ENCODE measurements around the gene CDC73. TPM values are rescaled to one million over a fixed set of nuclear protein-coding genes. Genes with fewer than 3 reads are reported as not detected.
A peak's percentile ranks its signal among the peaks of the same experiment; 100 is the strongest.

CDC73 gene
- polyA plus RNA-seq, 1 donor (not counting 4 experiments of a cell fraction or from before 2014, with no cell fraction given) = 45.3 TPM

DNA sequence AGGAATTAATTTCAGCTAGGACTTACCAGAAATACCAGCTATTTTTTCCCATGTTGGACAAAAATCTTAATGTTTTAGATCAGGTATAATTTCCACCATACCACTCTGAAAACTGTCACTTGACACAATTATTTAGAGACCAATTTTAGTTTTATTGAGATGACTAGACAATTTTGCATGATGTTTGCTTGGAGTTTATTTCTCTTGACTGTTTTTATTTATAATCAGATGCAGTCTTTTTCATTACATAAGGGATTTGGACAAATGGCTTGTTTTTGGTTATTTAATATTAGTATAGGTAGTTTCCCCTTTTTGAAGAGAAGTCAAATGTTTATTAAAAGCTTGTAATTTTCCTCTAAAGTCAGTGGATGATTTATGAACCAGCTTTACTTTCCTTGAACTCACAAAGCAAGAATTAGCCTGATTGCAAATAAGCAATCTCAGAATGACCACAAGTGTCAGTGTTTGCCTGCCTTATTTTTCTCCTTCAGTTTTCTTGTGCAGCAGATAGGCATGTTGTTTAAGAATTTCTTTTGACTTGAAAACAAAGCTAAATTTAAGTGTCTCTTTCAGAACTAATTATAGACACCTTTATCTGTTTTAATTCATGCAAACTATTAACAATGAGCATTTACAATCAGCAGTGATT is 68.4 kb downstream of the CDC73 start:
- no peak overlapping the region for H3K4me2 ChIP-seq (ENCODE audit: control insufficient read depth, extremely low read depth, insufficient read depth, low read depth, low read length)
- H3K9me3 ChIP-seq (ENCODE audit: control insufficient read depth, low read depth, low read length) = no peaks in the 10 kb centered on the region
- no peaks in the 10 kb centered on the region for H3K9me1 ChIP-seq (ENCODE audit: control insufficient read depth, extremely low read depth, insufficient read depth, low read length)
- H3K27ac ChIP-seq (ENCODE audit: control insufficient read depth, insufficient read depth, low read length) = no peak overlapping the region
- TF ChIP-seq, protein P1, sequence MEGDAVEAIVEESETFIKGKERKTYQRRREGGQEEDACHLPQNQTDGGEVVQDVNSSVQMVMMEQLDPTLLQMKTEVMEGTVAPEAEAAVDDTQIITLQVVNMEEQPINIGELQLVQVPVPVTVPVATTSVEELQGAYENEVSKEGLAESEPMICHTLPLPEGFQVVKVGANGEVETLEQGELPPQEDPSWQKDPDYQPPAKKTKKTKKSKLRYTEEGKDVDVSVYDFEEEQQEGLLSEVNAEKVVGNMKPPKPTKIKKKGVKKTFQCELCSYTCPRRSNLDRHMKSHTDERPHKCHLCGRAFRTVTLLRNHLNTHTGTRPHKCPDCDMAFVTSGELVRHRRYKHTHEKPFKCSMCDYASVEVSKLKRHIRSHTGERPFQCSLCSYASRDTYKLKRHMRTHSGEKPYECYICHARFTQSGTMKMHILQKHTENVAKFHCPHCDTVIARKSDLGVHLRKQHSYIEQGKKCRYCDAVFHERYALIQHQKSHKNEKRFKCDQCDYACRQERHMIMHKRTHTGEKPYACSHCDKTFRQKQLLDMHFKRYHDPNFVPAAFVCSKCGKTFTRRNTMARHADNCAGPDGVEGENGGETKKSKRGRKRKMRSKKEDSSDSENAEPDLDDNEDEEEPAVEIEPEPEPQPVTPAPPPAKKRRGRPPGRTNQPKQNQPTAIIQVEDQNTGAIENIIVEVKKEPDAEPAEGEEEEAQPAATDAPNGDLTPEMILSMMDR (optimal IDR thresholded peaks at IDR 0.05 in 1 of 3, IDR thresholded peaks at IDR 0.05 in 1 of 3, conservative IDR thresholded peaks at IDR 0.05 in 1 of 3; ENCODE audit: extremely low read depth in 1 of 3, insufficient read depth in 2 of 3, low read length in 3 of 3) = peak in 1 of 3 experiments; percentile 31
- TF ChIP-seq EZH2 (IDR thresholded peaks at IDR 0.05; ENCODE audit: low read length) = no peak
- FAIRE-seq (peak; percentile 55), DNase-seq (ENCODE audit: low read depth, low spot score) (no peak)
- no peak overlapping the region for H3K9ac ChIP-seq (ENCODE audit: control insufficient read depth, extremely low read depth, insufficient read depth, low read length)
- peaks cover 14% of the 10 kb centered on the region for H3K4me1 ChIP-seq (ENCODE audit: control insufficient read depth, extremely low read depth, insufficient read depth, low read length)
- no peaks in the 10 kb centered on the region for H3K36me3 ChIP-seq (ENCODE audit: control insufficient read depth in 2 of 2, extremely low read depth in 1 of 2, insufficient read depth in 2 of 2, low read length in 2 of 2)
- no peaks in the 10 kb centered on the region for H3K27me3 ChIP-seq (ENCODE audit: control insufficient read depth, extremely low read depth, insufficient read depth, low read length)
- no peak overlapping the region for H3K4me3 ChIP-seq (ENCODE audit: control insufficient read depth in 2 of 3, extremely low read depth in 1 of 3, insufficient read depth in 2 of 3, low read depth in 1 of 3, low read length in 3 of 3)
- no peak overlapping the region for H2AFZ ChIP-seq (ENCODE audit: control insufficient read depth, low read length)
- dilution Hi-C loops (cut with MboI; ENCODE audit: extremely low pct_ligation_motif_present, low sequenced_read_pairs) = no loop called here
- H4K20me1 ChIP-seq (ENCODE audit: control insufficient read depth, extremely low read depth, insufficient read depth, low read length) = peaks cover 4% of the 10 kb centered on the region
- peaks cover 70% of the 10 kb centered on the region for H3K79me2 ChIP-seq (ENCODE audit: control insufficient read depth, insufficient read depth, low read length)

DNA sequence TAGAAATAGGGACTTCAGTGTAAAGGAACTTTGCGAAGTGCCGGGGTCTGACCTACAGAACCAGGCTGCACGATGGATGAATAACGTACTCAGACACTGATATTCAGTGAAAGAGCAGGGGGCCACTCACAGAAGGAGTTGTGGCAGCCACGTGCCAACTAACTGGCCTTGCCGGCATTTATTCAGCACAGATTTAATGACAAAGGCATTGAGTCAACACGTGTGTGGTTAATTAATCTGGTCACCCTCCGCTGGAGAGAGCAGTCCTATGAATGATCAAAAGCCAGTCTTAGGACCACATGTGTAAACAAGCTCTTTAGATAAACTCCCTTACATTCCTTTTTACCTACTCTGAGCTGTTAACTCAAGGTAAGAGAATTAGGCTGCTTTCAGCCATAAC is 70.8 kb downstream of the CDC73 start:
- Histone ChIP-seq H3K27ac (ENCODE audit: control insufficient read depth, insufficient read depth, low read length) (no peak overlapping the region), H3K36me3 (ENCODE audit: control insufficient read depth in 2 of 2, extremely low read depth in 1 of 2, insufficient read depth in 2 of 2, low read length in 2 of 2) (no peaks in the 10 kb centered on the region), H3K4me2 (ENCODE audit: control insufficient read depth, extremely low read depth, insufficient read depth, low read depth, low read length) (no peak overlapping the region), H3K4me1 (ENCODE audit: control insufficient read depth, extremely low read depth, insufficient read depth, low read length) (no peaks in the 10 kb centered on the region), H4K20me1 (ENCODE audit: control insufficient read depth, extremely low read depth, insufficient read depth, low read length) (no peaks in the 10 kb centered on the region), H3K9me1 (ENCODE audit: control insufficient read depth, extremely low read depth, insufficient read depth, low read length) (no peaks in the 10 kb centered on the region), H3K79me2 (ENCODE audit: control insufficient read depth, insufficient read depth, low read length) (peaks cover 64% of the 10 kb centered on the region), H3K9ac (ENCODE audit: control insufficient read depth, extremely low read depth, insufficient read depth, low read length) (no peak overlapping the region), H3K9me3 (ENCODE audit: control insufficient read depth, low read depth, low read length) (no peaks in the 10 kb centered on the region), H2AFZ (ENCODE audit: control insufficient read depth, low read length) (no peak overlapping the region), H3K4me3 (ENCODE audit: control insufficient read depth in 2 of 3, extremely low read depth in 1 of 3, insufficient read depth in 2 of 3, low read depth in 1 of 3, low read length in 3 of 3) (no peak overlapping the region), H3K27me3 (ENCODE audit: control insufficient read depth, extremely low read depth, insufficient read depth, low read length) (no peaks in the 10 kb centered on the region)
- no peak for FAIRE-seq
- TF ChIP-seq, protein P1 (optimal IDR thresholded peaks at IDR 0.05 in 1 of 3, IDR thresholded peaks at IDR 0.05 in 1 of 3, conservative IDR thresholded peaks at IDR 0.05 in 1 of 3; ENCODE audit: extremely low read depth in 1 of 3, insufficient read depth in 2 of 3, low read length in 3 of 3) = no peak
- TF ChIP-seq EZH2 (IDR thresholded peaks at IDR 0.05; ENCODE audit: low read length) = no peak
- DNase-seq (ENCODE audit: low read depth, low spot score) = no peak
- dilution Hi-C loops (cut with MboI; ENCODE audit: extremely low pct_ligation_motif_present, low sequenced_read_pairs) = no loop called here

Data from keratinocyte (primary cell).